ENCODE results near the gene RGL3. TPM values are rescaled to one million over a fixed set of nuclear protein-coding genes. Genes with fewer than 3 reads are reported as not detected.
A peak's percentile ranks its signal among the peaks of the same experiment; 100 is the strongest.
"Not testable (repeated sequence)": the region's sequence is repeated elsewhere in the genome, so short reads cannot be mapped to it uniquely, and the experiment has no call there.

The RGL3 gene
- polyA plus RNA-seq, 4 donors, result 47.9 to 141 (median 97.3) TPM

DNA sequence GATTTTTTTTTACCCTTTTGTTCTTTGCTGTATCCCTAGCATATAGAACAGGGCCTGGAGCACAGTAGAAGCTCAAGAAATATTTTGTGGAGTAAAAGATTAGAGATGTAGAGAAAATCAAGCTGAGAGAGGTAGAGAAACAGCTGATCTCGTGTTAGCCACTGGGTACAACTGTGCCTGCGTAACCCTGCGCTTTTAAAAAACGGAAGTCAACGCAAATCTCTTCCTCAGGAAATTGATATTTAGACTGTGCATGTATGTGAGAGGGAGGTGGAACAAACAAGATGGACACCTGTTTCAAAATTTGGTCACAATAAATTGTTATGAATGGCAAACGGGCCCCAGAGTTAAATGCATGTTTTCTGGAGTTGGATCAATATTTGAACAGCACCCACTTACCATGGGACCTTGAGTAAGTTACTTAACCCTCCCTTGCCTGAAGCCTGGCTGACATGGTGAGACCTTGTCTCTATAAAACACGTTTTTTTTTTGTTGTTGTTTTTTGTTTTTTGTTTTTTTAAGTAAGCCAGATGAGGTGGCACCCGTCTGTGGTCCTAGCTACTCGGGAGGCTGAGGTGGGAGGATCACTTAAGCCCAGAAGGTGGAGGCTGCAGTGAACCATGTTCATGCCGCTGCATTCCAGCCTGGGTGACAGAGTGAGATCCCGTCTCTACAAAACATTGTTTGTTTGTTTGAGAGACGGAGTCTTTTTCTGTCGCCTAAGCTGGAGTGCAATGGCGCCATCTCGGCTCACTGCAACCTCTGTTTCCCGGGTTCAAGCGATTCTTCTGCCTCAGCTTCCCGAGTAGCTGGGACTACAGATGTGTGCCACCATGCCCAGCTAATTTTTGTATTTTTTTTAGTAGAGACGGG lies 31.7 kb downstream of the RGL3 start:
- no peak for DNase-seq (ENCODE audit: low read depth in 4 of 4, low spot score in 2 of 4)

DNA sequence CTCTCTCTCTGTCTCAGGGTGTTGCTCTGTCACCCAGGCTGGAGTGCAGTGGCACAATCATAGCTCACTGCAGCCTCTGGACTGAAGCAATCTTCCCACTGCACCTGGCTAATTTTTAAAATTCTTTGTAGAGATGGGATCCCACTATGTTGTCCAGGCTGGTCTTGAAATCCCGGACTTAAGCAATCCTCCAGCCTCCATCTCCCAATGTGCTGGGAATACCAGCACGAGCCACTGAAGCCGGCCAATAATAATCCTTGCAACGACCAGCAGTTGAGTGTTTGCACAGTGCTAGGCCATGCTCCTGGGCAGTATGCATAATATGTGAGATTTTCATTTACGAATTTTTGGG lies 34.4 kb downstream of the RGL3 start:
- no peak for DNase-seq (ENCODE audit: low read depth in 4 of 4, low spot score in 2 of 4)

DNA sequence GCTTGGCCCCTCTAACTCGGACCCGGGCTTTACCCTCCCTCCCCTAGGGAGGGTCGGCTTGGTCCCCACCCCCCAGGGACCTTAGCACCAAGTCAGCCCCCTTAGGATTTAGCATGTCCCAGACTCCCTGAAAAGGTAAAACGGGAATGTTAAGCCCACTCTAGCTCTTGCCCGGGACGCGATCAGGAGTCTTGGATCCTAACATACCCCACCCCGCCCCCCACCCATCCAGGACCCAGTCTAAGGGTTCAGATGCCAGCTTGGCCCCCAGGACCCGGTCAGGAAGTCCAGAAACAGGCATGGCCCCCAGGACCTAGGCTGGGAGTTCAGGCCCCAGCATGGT lies 35.4 kb downstream of the RGL3 start:
- no peak for DNase-seq (ENCODE audit: low read depth in 4 of 4, low spot score in 2 of 4)

DNA sequence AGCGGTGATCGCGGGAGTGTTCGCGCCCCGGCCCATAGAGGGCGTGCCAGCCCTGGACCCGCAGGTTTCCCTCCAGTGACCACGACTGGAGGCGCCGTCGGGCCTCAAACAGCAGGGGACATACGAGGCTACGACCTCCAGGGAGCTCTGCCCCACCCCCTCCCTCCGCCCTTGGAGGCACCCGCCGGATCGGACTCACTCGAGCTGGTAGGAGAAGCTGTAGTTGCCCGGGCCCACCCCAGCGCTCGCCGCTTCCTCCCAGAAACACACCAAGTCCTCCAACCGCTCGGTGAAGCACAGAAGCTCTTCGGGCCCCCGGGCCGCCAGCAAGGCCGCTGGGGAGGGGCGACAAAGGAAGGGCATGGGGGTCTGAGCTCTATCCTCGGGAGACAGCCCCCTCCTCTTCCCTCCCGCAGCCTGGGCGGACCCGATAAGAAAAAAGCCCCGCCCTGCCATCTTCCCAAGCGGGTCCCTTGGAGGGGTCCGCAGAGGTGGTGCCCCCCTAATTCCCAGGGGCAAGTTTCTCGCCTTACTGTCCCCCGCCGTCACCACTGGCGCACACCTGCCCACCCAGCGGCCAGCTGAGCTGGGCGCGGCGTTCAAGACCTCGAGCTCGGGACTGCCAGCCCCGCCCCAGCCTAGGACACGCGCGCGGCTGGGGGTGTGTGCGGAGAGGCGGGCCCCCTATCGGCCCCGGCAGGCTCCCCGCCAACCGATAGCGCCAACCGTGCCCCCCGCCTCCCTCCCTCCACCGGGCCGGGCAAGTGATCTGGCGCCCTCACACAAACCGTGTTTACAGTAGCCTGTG lies 36.0 kb downstream of the RGL3 start:
- DNase-seq (ENCODE audit: low read depth in 4 of 4, low spot score in 2 of 4), result no peak

DNA sequence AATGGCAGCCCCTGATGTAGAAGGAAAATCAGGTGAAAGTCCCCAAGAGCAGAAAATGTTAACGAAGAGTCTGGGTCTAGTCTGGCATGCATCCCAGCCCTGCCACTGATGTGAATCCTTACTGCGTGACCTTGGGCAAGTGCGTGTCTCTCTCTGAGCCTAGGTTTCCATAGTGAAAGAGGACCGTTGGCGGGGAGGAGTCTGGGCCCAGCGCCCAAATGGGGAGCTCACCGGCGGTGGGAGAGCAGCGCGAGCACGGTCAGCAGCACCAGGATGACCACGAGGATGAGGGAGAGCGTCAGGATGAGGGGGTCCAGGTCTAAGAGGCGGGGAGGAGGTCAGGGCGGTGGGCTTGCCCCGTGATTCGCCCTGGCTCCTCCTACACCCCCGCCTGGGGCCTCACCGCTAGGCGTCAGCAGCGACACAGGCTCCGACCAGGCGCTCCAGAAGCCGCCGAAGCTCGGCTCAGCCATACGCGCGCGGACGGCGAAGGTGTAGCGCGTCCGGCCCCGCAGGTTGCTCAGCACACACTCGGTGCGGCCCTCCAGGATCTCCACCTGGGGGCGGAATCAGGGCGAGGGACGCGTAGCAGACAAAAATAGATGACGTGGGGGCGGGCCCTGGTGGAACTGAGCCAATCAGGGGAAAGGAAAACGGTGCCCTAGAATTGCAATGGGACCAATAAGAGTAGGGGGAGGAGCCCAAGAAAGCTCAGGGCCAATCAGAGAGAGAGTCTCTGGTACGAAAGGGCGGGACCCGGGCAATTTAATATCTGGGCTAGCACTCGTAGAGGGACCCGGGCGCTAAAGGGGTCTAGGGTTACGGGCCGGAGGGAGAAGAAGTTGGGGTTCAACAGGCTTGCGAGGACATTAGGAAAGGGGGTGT lies 38.2 kb downstream of the RGL3 start:
- peak; percentile 87 to 95 (median 92) for DNase-seq (ENCODE audit: low read depth in 4 of 4, low spot score in 2 of 4)

DNA sequence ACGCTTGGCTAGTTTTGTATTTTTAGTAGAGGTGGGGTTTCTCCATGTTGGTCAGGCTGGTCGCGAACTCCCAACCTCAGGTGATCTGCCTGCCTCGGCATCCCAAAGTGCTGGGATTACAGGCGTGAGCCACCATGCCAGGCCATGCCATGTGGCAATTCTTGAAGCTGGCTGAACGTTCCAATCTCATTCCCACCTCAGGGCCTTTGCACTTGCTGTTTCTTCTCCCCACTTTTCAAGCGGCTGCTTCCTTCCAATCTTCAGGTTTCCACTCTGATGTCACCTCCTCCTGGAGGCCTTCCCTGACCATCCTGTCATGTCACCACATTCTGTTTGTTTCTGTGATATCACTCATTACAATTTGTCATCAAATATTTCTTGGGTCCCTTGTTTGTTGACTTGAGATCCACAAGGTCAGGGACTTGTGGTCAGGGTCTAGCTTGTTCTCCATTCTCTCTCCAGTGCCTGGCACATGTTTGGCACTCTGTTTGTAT lies 39.2 kb downstream of the RGL3 start:
- DNase-seq (ENCODE audit: low read depth in 4 of 4, low spot score in 2 of 4), result no peak

DNA sequence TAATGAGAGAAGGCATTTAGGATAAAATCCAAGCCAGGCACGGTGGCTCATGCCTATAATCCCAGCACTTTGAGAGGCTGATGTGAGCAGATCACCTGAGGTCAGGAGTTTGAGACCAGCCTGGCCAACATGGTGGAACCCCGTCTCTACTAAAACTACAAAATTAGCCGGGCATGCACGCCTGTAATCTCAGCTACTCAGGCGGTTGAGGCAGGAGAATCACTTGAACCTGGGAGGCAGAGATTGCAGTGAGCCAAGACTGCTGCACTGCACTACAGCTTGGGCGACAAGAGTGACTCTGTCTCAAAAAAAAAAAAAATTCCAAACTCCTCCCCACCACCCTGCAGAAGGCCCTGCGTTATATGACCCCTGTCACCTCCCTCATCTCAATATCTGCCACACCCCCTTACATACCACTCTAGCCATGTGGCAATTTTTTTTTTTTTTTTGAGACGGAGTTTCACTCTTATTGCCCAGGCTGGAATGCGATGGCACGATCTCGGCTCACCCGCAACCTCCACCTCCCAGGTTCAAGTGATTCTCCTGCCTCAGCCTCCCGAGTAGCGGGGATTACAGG lies 39.8 kb downstream of the RGL3 start:
- DNase-seq (ENCODE audit: low read depth in 4 of 4, low spot score in 2 of 4), result not testable (repeated sequence)

DNA sequence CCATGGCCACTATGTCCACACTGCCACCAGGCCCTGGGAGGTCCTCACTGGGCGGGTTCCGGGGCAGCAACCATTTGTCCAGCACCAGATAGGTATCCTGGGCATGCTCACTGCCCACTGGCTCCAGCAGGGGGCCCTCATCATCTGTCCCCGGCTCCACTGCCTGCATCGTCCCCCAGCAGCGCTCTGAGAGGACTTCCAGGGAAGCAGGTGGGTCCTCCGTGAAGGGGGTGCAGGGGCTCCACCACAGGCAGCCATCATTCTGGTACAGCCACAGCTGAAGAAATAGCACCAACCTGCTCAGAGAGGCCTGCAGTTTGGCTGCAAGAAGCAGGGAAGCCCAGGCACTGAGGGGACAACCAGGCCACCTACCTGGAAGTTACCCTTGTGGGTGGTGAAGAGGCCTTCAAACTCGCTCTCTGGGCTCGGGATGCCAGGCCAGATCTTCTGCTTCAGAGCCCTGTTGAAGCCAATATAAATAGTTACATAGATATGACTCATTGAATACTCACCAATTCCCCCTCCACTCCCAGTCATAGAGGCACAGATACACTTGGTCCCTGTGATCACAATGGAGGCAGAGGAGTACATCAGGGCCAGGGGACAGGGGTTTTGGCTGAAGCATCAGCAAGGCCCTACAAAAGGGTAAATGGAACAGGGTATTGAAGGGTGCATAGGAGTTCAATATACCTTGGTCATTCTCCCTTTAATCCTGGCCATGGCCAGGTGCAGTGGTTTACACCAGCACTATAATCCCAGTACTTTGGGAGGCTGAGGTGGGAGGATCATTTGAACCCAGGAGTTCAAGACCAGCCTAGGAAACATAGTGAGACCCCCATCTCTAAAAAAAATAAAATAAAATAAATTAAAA lies 40.6 kb downstream of the RGL3 start:
- DNase-seq (ENCODE audit: low read depth in 4 of 4, low spot score in 2 of 4), result no peak

DNA sequence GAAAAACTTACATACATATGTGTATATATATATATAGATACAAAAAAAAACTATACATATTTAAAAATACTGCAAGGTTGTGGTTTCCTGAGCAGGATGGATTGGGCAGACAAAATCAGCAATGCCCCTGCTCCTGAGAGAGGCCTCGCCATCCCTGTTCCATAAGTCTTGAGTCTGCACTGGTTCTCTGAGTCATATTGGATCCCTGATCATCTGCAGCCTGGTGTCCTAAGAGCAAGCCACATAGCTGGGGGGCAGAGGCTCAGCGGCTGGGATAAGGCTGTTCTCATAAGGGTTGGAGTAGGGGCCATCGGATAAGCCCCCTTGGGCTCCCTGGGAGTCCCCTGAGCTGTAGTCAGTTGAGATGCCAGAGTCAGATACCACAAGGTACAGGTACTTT lies 41.4 kb downstream of the RGL3 start:
- no peak for DNase-seq (ENCODE audit: low read depth in 4 of 4, low spot score in 2 of 4)

DNA sequence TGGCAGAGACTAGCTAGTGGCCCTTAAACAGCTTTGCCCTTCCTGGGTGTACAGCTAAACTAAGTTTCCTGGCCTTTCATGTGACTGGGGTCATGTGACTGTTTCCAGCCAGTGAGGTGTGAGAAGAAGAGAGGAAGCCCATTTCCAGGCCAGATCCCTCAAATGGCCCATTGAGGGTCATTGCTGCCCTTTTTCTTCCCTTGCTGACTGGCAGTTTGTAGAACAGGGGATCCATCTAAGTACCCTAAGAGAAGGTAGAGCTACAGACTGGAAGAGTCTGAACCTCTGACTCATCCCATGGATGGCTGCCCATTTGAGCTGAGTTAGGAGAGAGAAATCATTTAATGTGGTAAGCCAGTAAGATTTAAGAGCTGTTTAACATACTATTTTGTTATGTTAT lies 41.9 kb downstream of the RGL3 start:
- no peak for DNase-seq (ENCODE audit: low read depth in 4 of 4, low spot score in 2 of 4)

DNA sequence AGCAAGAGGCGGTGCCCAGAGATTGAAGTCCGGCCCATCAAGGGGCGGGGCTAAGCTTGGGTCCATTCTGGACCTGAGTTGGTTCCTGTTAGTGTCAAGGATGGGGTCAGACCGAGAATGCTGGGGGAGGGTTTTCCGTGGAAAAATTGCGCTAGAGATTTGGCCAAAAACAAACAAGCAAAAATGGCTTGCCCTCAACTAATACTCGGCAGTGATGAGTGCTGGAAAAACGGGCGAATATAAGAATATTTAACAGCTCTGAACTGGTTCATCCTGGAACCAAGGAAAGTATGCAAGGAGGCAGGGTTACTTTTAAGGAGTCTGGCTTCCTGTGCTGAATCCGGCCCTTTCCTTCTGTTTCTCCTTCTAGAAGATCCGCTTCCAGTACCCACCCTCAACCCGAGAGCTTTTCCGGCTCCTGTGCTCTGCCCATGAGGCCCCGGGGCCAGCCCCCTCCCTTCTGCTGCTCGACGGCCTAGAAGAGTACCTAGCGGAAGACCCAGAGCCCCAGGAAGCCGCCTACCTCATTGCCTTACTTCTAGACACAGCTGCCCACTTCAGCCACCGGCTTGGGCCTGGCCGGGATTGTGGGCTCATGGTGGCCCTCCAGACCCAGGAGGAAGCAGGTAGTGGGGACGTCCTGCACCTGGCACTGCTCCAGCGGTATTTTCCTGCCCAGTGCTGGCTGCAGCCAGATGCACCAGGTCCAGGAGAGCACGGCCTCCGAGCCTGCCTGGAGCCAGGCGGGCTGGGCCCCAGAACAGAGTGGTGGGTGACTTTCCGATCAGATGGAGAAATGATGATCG lies 43.8 kb downstream of the RGL3 start:
- no peak for DNase-seq (ENCODE audit: low read depth in 4 of 4, low spot score in 2 of 4)

DNA sequence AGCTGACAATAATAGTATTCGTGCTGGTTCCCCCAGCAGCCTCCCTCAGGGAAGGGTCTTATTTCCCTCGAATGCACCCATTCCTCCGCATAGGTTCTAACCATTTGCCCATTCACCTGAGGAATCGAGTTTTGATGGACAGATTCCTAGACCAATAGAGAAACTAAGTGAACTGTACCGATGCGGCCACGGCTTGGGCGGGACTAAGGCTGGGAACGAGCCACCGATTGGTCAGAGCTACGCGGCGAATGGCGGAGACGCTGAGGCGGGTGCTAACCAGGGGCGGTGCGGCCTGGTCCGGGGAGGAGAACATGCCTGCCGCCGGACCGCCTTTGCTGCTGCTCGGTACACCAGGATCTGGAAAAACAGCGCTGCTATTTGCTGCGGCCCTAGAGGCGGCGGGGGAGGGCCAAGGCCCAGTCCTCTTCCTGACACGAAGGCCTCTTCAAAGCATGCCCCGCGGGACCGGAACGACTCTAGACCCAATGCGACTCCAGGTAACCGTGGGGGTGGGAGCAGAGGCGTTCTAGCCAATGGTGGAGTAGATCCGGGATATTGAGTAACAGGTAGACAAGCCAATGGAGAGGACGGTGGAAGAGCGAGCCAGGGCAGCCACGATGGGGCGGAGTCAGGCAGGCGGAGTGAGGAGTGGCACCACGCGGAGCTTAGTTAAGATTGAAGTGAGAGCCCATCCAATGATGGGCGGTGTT lies 44.5 kb downstream of the RGL3 start, which contains the start of gene SWSAP1:
TSS of gene SWSAP1 (plus strand) at position 234 of the 710 bp plus-strand sequence. CDS start at position 249, 15 bp downstream.
- DNase-seq (ENCODE audit: low read depth in 4 of 4, low spot score in 2 of 4), result peak; percentile 98 to 99 (median 99)

DNA sequence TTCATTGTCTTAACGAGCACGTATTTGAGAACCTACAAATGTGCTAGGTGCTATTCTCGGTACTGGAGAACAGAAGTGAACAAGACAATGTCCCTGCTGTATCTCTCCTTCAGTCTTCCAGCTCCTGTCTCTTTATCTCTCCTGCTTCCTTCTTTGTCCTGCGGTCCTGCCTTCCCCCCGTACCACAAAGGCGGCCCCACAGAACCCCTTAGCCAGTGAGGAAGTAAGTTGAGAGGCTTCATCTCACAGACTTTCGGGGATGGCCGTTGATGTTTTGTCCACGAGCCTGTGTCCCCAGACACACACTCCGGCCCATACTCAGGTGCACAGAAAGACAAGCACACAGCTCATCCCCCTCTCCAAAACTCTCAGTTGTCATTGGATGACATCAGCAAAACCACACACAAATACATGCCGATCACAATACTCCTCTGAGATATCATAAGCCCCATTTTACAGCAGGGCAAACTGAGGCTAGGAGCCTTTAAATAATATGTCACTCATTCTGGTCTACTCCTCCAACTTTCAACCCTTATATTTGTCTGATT lies 45.2 kb downstream of the RGL3 start:
- no peak for DNase-seq (ENCODE audit: low read depth in 4 of 4, low spot score in 2 of 4)

DNA sequence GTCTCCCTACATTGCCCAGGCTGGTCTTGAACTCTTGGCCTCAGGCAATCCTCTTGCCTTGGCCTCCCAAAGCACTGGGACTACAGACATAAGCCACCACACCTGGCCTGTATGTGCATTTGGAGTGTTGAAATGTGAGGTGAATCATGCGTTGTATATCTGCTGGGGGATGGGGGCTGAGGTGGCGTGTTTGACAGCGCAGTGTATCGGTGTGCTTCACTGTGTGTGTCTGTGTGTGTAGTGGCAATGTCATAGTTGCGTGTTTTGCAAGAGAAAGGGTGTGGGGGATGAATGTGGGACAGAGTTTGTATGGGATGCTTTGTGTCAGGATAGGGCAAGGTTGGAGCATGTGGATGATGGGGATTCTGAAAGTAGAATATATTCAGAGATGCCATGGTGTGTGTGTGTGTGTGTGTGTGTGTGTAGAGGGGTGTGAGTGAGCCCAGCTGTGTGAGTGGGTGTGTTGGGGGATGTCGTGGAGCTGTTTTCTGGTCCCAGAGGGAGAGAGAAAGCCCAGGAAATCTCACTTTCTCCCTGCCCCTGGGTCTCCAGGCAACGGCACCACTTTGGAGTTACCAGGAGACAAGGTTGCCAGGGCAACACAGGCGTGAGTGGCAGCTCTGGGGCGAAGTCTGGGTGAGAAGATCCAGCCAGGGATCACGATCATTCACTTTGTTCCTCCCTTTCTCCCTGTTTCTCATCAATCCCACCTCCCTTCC lies 45.8 kb downstream of the RGL3 start:
- DNase-seq (ENCODE audit: low read depth in 4 of 4, low spot score in 2 of 4), result no peak

DNA sequence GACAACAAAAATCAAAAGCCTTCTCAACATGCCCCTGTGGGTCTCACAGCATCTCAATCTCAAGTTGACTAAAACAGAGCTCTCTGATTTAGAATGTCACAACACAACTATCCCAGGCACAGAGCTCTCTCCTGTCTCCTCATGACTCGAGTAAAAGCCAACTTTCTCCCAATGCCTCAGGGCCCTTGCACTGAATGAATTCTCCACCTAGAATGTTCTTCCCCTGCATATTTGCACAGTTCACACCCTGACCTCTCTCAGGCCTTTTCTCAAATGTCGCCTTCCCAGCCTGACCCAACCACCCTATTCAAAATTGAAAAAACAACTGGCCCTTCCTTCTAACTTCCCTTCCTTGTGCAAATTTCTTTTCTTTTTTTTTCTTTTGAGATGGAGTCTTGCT lies 48.4 kb downstream of the RGL3 start:
- no peak for DNase-seq (ENCODE audit: low read depth in 4 of 4, low spot score in 2 of 4)

DNA sequence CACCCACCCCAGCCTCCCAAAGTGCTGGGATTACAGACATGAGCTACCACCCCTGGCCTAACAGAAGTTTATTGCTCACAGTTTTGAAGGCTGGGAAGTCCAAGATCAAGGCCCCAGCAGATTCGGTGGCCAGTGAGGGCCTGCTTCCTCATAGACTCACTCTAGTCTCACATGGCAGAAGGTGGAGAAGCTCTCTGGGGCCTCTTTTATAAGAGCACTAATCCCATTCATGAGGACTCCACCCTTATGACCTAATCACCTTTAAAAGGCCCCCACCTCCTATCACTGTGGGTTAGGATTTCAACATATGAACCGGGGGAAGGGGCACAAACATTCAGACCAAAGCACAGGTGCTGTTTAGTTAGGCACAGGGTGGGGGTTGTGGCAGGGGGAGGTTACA lies 51.6 kb downstream of the RGL3 start:
- DNase-seq (ENCODE audit: low read depth in 4 of 4, low spot score in 2 of 4), result no peak

DNA sequence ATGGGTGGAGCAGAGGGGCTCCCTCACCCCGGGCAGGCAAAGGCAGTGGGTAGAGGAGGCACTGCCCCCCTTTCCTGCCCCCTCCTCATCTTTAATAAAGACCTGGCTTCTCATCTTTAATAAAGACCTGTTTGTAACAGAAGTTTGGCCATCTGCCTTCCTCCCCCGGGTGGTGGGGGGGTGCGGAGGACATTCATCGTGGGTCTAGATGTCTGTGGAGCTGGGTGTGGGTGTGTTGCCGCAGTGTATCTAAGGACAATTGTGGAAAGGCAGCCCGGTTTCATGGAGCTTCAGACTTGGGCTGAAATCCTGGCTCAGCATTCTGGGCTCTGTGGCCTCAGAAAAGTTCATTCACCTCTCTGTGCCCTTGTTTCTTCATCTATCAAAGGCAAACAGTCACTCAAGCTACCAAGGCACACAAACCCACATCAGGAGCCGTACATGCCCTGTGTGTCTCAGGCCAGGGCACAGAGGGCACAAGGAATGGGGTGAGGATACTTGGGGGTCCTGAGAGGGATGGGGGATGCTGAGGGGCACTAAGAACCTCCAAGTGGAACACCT lies 53.5 kb downstream of the RGL3 start:
- DNase-seq (ENCODE audit: low read depth in 4 of 4, low spot score in 2 of 4), result no peak
